IMR-90 (cell line): ENCODE data around the gene CARD14.

Source experiments
- MAFK ChIP-seq: IDR thresholded peaks from 2 replicates; pipeline ENCODE4 v1.6.1; 2012; ENCODE audit warnings: low read depth, low read length, improper control_type of control experiment
- TF ChIP-seq, protein P1 (sequence below): conservative IDR thresholded peaks from 2 replicates; pipeline ENCODE4 v1.5.1; 2012; ENCODE audit warnings: mild to moderate bottlenecking, low read depth, low read length, improper control_type of control experiment

DNA sequence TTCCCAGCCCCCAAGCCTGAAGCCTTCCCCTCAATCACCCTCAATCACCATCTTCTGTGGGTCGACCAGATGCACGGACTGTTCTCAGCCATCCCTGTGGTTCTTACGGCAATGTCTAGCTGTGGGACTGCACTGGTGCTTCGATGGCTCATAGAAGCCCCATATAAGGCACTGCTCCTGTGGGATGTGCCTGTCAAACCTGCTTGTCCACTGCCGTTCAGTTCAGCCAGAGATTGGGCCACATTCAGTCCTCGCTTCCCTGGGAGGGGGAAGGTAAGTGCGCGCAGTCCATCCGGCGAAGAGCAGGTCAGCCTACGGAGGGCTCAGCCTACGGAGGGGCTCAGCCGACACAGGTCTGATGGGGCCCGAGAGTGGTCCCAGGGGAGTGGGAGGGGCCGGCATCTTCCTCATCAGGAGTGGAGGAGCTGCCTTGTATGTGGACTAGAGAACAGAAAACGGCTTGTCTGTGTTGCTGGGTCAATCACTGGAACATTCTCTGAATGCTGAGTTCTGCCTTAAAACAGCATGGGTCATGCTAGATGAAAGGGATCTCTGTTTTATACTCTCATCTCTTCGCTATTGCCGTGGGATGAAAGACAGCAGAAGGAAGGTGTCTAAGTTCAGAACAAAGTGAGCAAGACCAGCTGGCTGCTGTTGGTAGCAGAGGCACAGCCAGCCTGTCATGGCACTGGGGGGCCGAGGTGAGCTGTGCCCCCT lies at the start of gene CARD14:
- no peak for TF ChIP-seq MAFK
- TF ChIP-seq, protein P1, sequence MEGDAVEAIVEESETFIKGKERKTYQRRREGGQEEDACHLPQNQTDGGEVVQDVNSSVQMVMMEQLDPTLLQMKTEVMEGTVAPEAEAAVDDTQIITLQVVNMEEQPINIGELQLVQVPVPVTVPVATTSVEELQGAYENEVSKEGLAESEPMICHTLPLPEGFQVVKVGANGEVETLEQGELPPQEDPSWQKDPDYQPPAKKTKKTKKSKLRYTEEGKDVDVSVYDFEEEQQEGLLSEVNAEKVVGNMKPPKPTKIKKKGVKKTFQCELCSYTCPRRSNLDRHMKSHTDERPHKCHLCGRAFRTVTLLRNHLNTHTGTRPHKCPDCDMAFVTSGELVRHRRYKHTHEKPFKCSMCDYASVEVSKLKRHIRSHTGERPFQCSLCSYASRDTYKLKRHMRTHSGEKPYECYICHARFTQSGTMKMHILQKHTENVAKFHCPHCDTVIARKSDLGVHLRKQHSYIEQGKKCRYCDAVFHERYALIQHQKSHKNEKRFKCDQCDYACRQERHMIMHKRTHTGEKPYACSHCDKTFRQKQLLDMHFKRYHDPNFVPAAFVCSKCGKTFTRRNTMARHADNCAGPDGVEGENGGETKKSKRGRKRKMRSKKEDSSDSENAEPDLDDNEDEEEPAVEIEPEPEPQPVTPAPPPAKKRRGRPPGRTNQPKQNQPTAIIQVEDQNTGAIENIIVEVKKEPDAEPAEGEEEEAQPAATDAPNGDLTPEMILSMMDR = no peak
